ENCODE data around the gene MYO7A. TPM values are rescaled to one million over a fixed set of nuclear protein-coding genes. Genes with fewer than 3 reads are reported as not detected.
A peak's percentile ranks its signal among the peaks of the same experiment; 100 is the strongest.

The MYO7A gene
- total RNA-seq, 3 donors from 2014 or later: 4.3 to 23.5 (median 4.5) TPM

GRCh38 chr11:77199137-77199745 is 71.2 kb downstream of the MYO7A start:
- TF ChIP-seq POLR2AphosphoS5 (IDR thresholded peaks at IDR 0.05) (no peak), CTCF (IDR thresholded peaks at IDR 0.05) (no peak), POLR2A (IDR thresholded peaks at IDR 0.05) (no peak)
- H3K27ac ChIP-seq: no peak overlapping the region
- no peaks in the 10 kb centered on the region for H3K36me3 ChIP-seq
- DNase-seq (ENCODE audit: low spot score in 2 of 2): peak in 1 of 2 donors; percentile 48
- intact Hi-C loops (cut with DNase I; ENCODE audit: low total_unique reads): loop anchor here (10.0 kb wide), 1 partner anchor 346 kb away; no protein-coding TSS in a partner anchor
- no peaks in the 10 kb centered on the region for H3K4me1 ChIP-seq
- H3K27me3 ChIP-seq: no peaks in the 10 kb centered on the region
- no peaks in the 10 kb centered on the region for H3K9me3 ChIP-seq
- H3K4me3 ChIP-seq: no peak overlapping the region

- Histone ChIP-seq H3K27ac (no peak overlapping the region), H3K27me3 (no peaks in the 10 kb centered on the region), H3K36me3 (no peaks in the 10 kb centered on the region), H3K9me3 (no peaks in the 10 kb centered on the region), H3K4me3 (no peak overlapping the region), H3K4me1 (no peaks in the 10 kb centered on the region)
- intact Hi-C loops (cut with DNase I; ENCODE audit: low total_unique reads): no loop called here
- peak in 1 of 2 donors; percentile 20 for DNase-seq (ENCODE audit: low spot score in 2 of 2)
- no peak for TF ChIP-seq POLR2A (IDR thresholded peaks at IDR 0.05)
- TF ChIP-seq POLR2AphosphoS5 (IDR thresholded peaks at IDR 0.05): no peak
- no peak for TF ChIP-seq CTCF (IDR thresholded peaks at IDR 0.05)
Observed at GRCh38 chr11:77200351-77201268, 72.6 kb downstream of the MYO7A start.

GRCh38 chr11:77201370-77201769 is 73.3 kb downstream of the MYO7A start:
- intact Hi-C loops (cut with DNase I; ENCODE audit: low total_unique reads): no loop called here
- DNase-seq (ENCODE audit: low spot score in 2 of 2): peak in 1 of 2 donors; percentile 40
- Histone ChIP-seq H3K27me3 (no peaks in the 10 kb centered on the region), H3K9me3 (no peaks in the 10 kb centered on the region), H3K4me3 (no peak overlapping the region), H3K36me3 (no peaks in the 10 kb centered on the region), H3K27ac (no peak overlapping the region), H3K4me1 (no peaks in the 10 kb centered on the region)
- TF ChIP-seq CTCF (IDR thresholded peaks at IDR 0.05) (no peak), POLR2A (IDR thresholded peaks at IDR 0.05) (no peak), POLR2AphosphoS5 (IDR thresholded peaks at IDR 0.05) (no peak)

GRCh38 chr11:77201991-77202841 is 74.2 kb downstream of the MYO7A start:
- intact Hi-C loops (cut with DNase I; ENCODE audit: low total_unique reads): no loop called here
- Histone ChIP-seq H3K9me3 (no peaks in the 10 kb centered on the region), H3K4me1 (no peaks in the 10 kb centered on the region), H3K27ac (no peak overlapping the region), H3K27me3 (no peaks in the 10 kb centered on the region), H3K36me3 (no peaks in the 10 kb centered on the region), H3K4me3 (no peak overlapping the region)
- DNase-seq (ENCODE audit: low spot score in 2 of 2): peak in 1 of 2 donors; percentile 47
- TF ChIP-seq POLR2AphosphoS5 (IDR thresholded peaks at IDR 0.05) (no peak), CTCF (IDR thresholded peaks at IDR 0.05) (no peak), POLR2A (IDR thresholded peaks at IDR 0.05) (no peak)
